SU-DHL-6 (cell line): ENCODE data around the gene ST14.

ENCODE experiments used
- EZH2phosphoT487 ChIP-seq: fragments of 200-600 bp; sonication (generic), shearing (Covaris generic); conservative IDR thresholded peaks from 2 replicates; pipeline ENCODE4 v1.6.1; 2018; ENCODE audit warnings: mild to moderate bottlenecking, antibody characterized with exemption, low read length, moderate library complexity, mixed read lengths
- TF ChIP-seq, protein P1 (sequence below): fragments of 200-600 bp; sonication (generic); IDR thresholded peaks from one replicate; pipeline ENCODE4 v1.5.1; 2017; ENCODE audit warnings: antibody characterized with exemption, mild to moderate bottlenecking, low read length, moderate library complexity; ENCODE audit not compliant: insufficient read depth, poor library complexity, severe bottlenecking

DNA sequence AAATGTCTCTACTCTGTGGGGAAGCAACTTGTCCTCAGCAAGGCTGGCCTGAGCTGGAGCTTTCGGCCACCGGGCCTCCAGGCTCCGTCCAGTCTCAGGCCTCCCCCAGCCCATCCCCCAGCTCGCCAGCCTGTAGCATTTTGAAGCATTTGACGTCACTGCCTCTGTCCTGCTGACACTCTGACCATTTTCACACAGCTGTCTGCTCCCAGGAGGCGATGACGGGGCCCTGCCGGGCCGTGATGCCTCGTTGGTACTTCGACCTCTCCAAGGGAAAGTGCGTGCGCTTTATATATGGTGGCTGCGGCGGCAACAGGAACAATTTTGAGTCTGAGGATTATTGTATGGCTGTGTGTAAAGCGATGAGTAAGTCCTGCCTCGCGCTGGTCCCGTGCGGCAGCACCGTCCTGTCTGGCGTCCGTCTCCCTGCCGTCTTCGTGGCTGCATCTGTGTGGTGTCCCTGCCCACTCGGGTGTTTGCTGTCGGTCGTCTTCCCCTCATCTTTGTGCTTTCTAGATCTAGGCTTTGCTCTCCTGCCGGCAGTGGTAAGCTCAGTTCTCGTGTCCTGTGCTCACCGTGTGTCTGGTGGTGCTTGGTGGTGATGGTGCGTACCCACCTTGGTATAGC is 36.1 kb upstream of the ST14 start:
- TF ChIP-seq EZH2phosphoT487: no peak
- TF ChIP-seq, protein P1, sequence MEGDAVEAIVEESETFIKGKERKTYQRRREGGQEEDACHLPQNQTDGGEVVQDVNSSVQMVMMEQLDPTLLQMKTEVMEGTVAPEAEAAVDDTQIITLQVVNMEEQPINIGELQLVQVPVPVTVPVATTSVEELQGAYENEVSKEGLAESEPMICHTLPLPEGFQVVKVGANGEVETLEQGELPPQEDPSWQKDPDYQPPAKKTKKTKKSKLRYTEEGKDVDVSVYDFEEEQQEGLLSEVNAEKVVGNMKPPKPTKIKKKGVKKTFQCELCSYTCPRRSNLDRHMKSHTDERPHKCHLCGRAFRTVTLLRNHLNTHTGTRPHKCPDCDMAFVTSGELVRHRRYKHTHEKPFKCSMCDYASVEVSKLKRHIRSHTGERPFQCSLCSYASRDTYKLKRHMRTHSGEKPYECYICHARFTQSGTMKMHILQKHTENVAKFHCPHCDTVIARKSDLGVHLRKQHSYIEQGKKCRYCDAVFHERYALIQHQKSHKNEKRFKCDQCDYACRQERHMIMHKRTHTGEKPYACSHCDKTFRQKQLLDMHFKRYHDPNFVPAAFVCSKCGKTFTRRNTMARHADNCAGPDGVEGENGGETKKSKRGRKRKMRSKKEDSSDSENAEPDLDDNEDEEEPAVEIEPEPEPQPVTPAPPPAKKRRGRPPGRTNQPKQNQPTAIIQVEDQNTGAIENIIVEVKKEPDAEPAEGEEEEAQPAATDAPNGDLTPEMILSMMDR: no peak
